OCI-LY1 (cell line): ENCODE measurements around the gene SYT7.

Experiments
- H2AFZ ChIP-seq: fragments of 200-600 bp; sonication (generic), shearing (Covaris generic); 2 replicates; pipeline ENCODE4 v1.6.0; 2014; ENCODE audit warnings: antibody characterized with exemption, mild to moderate bottlenecking, low read length
- H3F3A ChIP-seq: fragments of 200-600 bp; sonication (generic), shearing (Covaris generic); 2 replicates; pipeline ENCODE4 v1.6.0; 2014; ENCODE audit warnings: mild to moderate bottlenecking, antibody characterized with exemption, low read length, moderate library complexity; ENCODE audit not compliant: insufficient read depth
- H3K27ac ChIP-seq: fragments of 200-600 bp; sonication (generic); 2 replicates; pipeline ENCODE4 v1.5.1; 2014; ENCODE audit warnings: low read length, mixed run types, mild to moderate bottlenecking, low read depth; ENCODE audit not compliant: poor library complexity, severe bottlenecking
- H3K27me3 ChIP-seq: fragments of 200-600 bp; sonication (generic); 2 replicates; pipeline ENCODE4 v1.6.0; 2014; ENCODE audit warnings: antibody characterized with exemption, mild to moderate bottlenecking, low read length, moderate library complexity; ENCODE audit not compliant: insufficient read depth
- H3K36me3 ChIP-seq: fragments of 200-600 bp; sonication (generic); 2 replicates; pipeline ENCODE4 v1.6.1; 2014; ENCODE audit warnings: mild to moderate bottlenecking, antibody characterized with exemption, low read length, moderate library complexity, mixed read lengths; ENCODE audit not compliant: insufficient read depth
- H3K4me1 ChIP-seq: fragments of 200-600 bp; sonication (generic); 2 replicates; pipeline ENCODE4 v1.5.1; 2014; ENCODE audit warnings: mild to moderate bottlenecking, low read length, moderate library complexity; ENCODE audit not compliant: insufficient read depth, severe bottlenecking
- H3K4me2 ChIP-seq: fragments of 200-600 bp; sonication (generic), shearing (Covaris generic); 2 replicates; pipeline ENCODE4 v1.6.1; 2014; ENCODE audit warnings: low read length
- H3K4me3 ChIP-seq: fragments of 200-600 bp; sonication (generic); 2 replicates; pipeline ENCODE4 v1.5.1; 2014; ENCODE audit warnings: low read length, low read depth, mild to moderate bottlenecking, mixed read lengths; ENCODE audit not compliant: poor library complexity, severe bottlenecking
- H3K79me2 ChIP-seq: fragments of 200-600 bp; shearing (Covaris generic); 2 replicates; pipeline ENCODE4 v1.6.1; 2016; ENCODE audit warnings: mixed run types, low read length, mixed read lengths; ENCODE audit not compliant: insufficient read depth
- H3K9ac ChIP-seq: fragments of 200-600 bp; sonication (generic), shearing (Covaris generic); 2 replicates; pipeline ENCODE4 v1.6.1; 2014; ENCODE audit warnings: mild to moderate bottlenecking, low read length, mixed read lengths
- H3K9me2 ChIP-seq: fragments of 200-600 bp; sonication (generic), shearing (Covaris generic); 2 replicates; pipeline ENCODE4 v1.6.1; 2014; ENCODE audit warnings: low read depth, mild to moderate bottlenecking, low read length, mixed read lengths
- H3K9me3 ChIP-seq: fragments of 200-600 bp; shearing (Covaris generic); 2 replicates; pipeline ENCODE4 v1.6.1; 2014; ENCODE audit warnings: low read length, mixed read lengths
- H4K20me1 ChIP-seq: fragments of 200-600 bp; sonication (generic), shearing (Covaris generic); 2 replicates; pipeline ENCODE4 v1.6.0; 2016; ENCODE audit warnings: mild to moderate bottlenecking, low read length; ENCODE audit not compliant: insufficient read depth
- EZH2 ChIP-seq: fragments of 200-600 bp; sonication (generic), shearing (Covaris generic); IDR thresholded peaks from 2 replicates; pipeline ENCODE4 v1.8.0; 2017; ENCODE audit warnings: borderline replicate concordance, mixed run types, mild to moderate bottlenecking, antibody characterized with exemption, low read length, moderate library complexity, mixed read lengths
- TF ChIP-seq, protein P1 (sequence below): fragments of 200-600 bp; sonication (generic), shearing (Covaris generic); IDR thresholded peaks from 2 replicates; pipeline ENCODE4 v1.5.1; 2017; ENCODE audit warnings: mild to moderate bottlenecking, antibody characterized with exemption, low read length, moderate library complexity, mixed read lengths

The SYT7 gene

DNA sequence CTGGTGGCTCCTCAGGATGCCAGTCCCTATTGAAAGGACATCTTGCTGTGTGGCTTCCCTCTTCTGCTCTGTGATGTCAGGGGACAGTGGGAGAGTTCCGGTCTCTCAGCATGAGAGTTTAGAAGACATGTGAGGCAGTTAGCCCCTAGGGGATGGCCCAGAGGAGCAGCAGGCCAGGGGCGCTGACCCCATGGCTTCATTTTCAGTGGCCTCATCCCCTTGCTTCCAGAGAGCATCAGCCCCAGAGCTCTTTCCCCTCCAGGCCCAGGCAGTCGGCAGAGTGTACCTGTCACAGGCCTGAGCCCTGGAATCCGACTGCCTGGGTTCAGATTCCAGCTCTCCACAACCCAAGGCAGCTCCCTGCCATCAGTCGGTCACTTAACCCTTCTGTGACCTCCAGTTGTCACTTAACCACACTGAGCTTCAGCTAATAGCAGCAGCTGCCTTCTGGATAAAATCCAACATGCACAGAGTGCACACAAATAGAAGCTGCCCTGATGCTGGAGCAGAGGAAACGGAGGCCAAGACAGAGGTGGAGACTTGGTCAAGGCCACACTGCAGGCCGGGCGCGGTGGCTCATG lies 86.4 kb downstream of the SYT7 start:
- Histone ChIP-seq H4K20me1 (no peaks in the 10 kb centered on the region), H3K4me1 (peaks cover 7% of the 10 kb centered on the region), H3K9ac (no peak overlapping the region), H3K27ac (no peak overlapping the region), H3K4me2 (no peak overlapping the region), H3K9me3 (no peaks in the 10 kb centered on the region), H3F3A (no peaks in the 10 kb centered on the region), H2AFZ (no peak overlapping the region), H3K36me3 (no peaks in the 10 kb centered on the region), H3K27me3 (no peaks in the 10 kb centered on the region), H3K9me2 (no peaks in the 10 kb centered on the region), H3K4me3 (no peak overlapping the region), H3K79me2 (no peaks in the 10 kb centered on the region)
- TF ChIP-seq, protein P1, sequence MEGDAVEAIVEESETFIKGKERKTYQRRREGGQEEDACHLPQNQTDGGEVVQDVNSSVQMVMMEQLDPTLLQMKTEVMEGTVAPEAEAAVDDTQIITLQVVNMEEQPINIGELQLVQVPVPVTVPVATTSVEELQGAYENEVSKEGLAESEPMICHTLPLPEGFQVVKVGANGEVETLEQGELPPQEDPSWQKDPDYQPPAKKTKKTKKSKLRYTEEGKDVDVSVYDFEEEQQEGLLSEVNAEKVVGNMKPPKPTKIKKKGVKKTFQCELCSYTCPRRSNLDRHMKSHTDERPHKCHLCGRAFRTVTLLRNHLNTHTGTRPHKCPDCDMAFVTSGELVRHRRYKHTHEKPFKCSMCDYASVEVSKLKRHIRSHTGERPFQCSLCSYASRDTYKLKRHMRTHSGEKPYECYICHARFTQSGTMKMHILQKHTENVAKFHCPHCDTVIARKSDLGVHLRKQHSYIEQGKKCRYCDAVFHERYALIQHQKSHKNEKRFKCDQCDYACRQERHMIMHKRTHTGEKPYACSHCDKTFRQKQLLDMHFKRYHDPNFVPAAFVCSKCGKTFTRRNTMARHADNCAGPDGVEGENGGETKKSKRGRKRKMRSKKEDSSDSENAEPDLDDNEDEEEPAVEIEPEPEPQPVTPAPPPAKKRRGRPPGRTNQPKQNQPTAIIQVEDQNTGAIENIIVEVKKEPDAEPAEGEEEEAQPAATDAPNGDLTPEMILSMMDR: no peak
- no peak for TF ChIP-seq EZH2

DNA sequence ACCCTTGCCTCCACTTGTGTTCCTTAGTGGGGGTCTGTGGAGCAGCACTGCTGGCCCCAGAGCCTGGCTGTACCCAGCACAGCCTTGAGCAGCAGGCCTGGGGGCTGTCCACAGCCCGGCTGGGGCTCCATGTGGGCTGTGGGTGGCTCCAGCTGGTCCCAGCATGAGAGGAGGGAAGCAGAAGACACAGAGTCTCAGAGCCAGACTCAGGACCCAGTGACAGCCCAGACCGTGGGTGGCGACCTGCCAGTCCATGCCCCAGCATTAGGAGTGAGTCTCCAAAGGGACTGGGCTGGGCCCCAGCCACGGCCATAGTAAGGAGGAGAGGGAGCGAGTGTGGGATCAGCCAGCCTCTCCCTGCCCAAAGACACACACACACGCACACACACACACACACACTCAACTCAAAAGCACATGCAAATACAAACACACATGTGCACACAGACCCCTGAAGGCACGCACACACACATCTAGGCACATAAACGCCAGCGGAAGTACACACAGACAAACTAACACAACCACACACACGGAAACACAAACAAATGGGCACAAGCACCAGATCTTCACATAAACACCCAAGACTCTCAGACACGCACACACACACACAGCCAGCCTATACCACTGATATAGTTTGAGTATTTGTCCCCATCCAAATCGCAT lies 89.0 kb downstream of the SYT7 start:
- Histone ChIP-seq H3K27me3 (no peaks in the 10 kb centered on the region), H3K79me2 (no peaks in the 10 kb centered on the region), H3K27ac (no peak overlapping the region), H3K4me3 (no peak overlapping the region), H3K36me3 (no peaks in the 10 kb centered on the region), H2AFZ (no peak overlapping the region), H4K20me1 (no peaks in the 10 kb centered on the region), H3K9me3 (no peaks in the 10 kb centered on the region), H3K9ac (no peak overlapping the region), H3K9me2 (no peaks in the 10 kb centered on the region), H3K4me2 (no peak overlapping the region), H3K4me1 (peaks cover 7% of the 10 kb centered on the region), H3F3A (no peaks in the 10 kb centered on the region)
- TF ChIP-seq EZH2: no peak
- TF ChIP-seq, protein P1: no peak

DNA sequence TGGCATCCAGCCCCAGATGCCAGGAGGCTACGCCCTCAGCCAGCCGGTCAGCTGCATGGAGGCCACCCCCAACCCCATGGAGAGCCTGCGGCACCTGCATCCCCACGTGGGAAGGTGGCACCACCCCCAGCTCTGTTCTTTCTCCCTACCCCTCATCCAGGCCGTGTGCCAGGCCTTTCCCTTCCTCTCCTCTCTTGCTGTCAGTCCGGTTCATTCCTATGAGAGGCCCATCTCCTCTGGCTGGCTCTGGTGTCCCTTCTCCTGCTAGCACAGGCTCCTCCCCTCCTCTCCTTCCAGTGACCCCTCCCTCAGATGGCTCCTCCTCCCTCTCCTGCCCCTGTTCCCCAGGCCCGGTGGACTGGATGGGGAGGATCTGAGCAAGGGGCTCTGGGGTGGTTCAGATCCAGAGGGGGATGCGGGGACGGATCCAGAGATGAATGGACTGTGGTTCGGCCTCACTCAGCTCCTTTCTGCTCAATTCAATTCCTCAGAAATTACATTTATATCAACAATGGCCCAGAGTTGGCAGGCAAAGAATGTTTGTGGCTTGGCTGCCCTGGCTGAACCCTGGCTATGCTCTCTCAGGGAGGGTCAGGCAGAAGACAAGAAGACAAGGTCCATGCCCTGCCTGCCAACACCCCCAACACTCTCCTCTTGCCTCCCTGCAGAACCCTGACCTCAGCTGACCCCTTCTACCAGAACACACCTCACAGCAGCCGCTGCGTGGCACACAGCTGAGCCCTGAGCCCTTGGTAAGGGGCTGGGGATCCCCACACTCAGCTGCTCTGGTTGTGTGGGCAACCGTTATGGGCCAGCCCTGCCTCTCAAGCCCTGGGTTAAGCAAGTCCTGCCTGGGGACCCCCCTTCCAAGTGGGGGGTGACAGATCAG lies 90.8 kb downstream of the SYT7 start:
- Histone ChIP-seq H3K9me3 (no peaks in the 10 kb centered on the region), H3K36me3 (no peaks in the 10 kb centered on the region), H3K9ac (no peak overlapping the region), H3K79me2 (no peaks in the 10 kb centered on the region), H3K4me2 (no peak overlapping the region), H3F3A (no peaks in the 10 kb centered on the region), H3K27me3 (peaks cover 5% of the 10 kb centered on the region; the same call in 1 of the 2 replicates), H4K20me1 (no peaks in the 10 kb centered on the region), H3K4me1 (no peaks in the 10 kb centered on the region), H2AFZ (no peak overlapping the region), H3K27ac (no peak overlapping the region), H3K4me3 (no peak overlapping the region), H3K9me2 (no peaks in the 10 kb centered on the region)
- no peak for TF ChIP-seq EZH2
- TF ChIP-seq, protein P1: no peak
